ENCODE data around the gene SLC39A3.

Gene SLC39A3

DNA sequence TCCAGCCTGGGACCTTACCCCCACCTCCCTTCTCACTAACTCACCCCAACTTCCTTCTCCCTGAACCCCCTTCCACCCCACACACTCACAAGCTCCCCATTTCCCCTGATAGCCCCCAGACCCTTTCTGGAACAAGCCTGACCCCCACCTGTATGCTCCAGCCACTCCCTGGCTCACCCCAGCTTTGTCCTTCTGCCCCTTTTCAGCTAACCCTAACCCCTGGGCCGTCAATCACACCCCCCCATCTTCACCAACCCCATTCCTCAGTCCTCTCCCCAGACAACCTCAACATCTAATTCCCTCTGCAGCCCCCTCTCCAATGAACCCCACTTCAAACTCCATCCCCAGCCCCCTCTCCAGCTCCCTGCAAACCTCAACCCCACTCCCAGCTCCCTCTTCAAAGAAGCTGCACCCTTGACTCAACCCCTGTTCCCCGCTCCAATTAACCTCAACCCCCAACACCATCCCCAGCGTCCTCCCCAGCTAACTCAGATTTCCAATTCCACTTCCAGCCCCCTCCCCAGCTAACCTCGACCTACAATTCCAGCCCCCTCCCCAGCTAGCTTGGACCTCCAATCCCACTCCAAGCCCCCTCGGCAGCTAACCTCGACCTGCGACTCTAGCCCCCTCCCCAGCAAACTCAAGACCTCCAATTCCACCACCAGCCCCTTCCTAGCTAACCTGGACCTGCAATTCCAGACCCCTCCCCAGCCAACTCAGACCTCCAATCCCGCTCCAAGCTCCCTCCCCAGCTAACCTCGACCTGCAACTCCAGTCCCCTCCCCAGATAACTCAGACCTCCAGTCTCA is 38.3 kb downstream of the SLC39A3 start:
- DNase-seq = no peak

DNA sequence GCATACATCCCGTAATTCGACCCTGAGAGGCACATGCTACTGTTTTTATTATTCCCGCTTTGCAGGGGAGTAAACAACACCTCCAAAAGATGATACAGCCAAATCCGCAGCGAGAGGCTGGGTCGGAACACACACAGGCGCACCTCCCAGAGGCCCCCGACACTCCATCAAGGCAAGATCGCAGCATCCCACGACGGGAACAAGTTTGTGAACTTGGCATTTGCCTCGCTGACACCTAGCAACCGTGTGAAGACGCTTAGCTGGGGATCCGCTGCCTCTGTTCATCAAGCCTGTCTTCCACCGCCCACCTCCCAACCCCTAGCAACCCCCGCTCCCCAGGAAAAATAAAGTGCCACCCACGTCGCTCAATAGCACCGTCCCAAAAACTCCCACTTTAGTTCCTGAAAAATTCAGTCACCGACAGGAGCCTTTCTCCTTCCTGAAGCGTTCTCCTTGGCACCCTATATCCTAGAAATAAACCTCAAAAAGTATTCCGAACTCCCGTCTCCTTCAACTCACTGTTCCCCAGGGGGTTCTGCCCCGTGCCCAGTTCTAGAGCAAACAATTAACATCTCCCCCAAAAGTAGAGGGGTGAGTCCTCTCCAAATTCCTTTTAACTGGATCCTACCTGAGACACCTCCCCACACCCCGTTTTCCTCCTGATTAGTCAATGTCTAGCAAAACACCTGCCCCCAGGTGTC is 39.0 kb downstream of the SLC39A3 start:
- no peak for DNase-seq

DNA sequence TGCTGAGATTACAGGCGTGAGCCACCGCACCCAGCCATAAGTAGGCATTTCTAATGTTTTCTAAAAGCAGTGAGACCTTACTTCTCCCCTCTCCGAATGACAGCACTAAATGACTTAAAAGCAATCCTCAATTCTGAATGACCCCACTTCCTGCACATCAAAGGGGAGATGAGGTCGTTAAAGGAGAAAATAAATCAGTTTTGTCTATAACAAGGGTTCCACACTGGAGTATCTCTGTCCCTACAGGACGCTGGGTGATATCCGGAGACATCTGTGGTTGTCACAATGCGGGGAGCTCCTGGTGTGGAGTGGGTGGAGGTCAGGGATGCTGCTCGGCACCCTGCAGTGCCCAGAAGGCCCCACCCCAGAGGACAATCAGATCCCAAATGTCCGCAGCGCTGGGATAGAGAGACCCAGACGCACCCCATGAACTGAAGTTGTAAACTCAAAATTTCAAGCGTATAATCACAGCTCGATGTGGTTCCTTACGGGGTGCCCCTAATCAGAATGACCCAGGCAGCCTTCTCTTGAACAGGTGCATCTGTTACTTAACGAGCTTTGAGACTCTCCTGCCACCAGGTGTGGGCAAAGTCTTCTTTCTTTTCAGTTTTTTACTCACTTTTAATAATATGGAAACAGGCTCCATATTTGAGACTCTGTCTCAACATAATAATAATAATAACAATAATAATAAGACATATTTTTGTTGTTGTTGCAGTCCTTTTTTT is 40.2 kb downstream of the SLC39A3 start:
- no peak for DNase-seq

DNA sequence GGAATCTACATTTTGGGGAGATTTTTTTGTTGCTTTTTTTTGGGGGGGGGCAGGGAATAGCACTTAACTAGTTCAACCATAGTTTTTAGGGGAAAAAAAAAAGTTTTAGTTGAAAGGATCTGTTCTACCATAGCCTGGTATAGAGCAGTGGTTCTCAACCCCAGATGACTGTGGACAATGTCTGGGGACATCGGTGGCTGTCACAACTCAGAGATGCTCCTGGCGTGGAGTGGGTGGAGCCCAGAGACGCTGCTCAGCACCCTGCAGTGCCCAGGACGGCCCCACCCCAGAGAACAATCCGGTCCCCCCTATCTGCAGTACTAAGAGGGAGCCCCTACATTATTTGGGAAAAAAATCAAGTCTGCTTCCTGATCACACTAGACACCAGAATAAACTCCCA is 45.6 kb downstream of the SLC39A3 start:
- no peak for DNase-seq

DNA sequence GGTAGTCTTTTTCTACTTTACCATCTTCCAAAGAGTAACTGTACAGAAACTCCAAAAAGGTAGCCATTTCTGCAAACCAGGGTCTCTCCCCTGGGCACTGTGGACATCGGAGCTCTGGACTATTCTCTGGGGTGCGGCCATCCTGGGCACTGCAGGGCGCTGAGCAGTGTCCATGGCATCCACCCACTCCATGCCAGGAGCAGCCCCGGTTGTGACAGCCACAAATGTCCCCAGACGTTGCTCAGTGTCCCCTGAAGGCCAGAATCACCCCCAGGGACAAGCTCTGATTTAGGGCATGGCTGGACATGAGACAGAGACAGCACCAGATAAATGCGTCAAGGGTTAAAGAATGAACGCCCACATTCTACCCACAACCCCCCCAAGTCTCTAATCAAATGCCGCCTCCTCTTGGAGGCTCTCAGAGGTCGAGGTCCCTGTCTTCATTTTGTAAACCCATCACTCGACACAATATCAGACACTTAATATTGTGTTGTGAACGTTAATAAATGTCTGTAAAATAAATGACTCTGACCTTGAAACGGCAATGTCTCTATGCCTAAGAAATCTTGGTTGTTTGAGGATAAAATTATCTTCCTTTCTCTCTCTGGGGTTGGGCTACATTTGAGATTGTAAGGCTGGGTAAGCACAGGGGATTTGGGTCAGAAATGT is 46.2 kb downstream of the SLC39A3 start:
- DNase-seq = no peak

DNA sequence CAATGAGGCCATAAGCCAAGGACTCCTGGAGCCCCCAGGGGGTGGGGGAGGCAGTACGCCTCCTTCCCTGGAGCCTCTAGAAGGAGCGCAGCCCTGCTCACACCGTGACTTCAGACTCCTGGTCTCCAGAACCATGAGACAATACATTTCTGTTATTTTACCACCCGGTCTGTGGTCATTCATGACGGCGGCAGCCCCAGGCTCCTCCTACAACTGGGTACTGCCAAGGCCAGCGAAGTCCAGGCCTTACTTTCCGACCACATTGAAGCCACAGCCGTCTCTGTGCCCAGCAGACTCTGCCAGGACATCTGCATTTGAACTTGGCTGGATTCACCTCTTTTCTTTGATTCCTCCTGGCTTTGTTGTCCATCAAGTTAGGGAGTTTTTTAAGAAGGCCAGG is 47.9 kb downstream of the SLC39A3 start:
- DNase-seq = no peak

DNA sequence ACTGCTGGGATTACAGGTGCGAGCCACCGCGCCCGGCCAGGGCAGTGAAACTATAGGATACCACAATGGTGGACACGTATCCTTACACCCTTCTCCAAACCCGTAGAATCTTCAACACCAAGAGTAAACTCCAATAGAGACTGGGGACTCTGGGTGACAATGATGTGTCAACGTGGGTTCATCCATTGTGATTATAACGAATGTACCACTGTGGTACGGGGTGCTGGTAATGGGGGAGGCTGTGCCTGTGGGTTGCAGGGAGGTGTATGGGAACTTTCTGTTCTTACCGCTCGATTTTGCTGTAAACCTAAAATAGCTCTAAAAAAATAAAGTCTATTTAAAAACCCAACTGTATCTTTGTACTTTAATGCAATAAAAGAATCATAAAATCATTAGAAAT is 49.0 kb downstream of the SLC39A3 start:
- no peak for DNase-seq

DNA sequence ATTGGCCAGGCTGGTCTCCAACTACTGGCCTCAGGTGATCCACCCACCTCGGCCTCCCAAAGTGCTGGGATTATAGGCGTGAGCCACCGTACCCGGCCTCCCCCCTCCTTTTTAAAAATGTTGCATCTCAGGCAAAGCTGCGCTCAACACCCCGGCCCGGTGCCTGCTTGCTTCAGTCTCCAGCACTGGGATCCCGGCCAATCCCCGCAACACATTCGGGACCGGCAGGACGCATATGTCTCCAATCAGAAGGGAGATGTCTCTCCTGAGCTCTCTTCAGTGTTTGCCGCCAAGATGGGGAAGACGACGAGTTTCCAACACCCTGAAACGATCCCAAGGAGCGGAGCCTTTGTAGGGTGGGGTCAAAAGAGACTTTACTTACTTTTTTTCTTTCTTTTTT is 53.5 kb downstream of the SLC39A3 start:
- DNase-seq = no peak

DNA sequence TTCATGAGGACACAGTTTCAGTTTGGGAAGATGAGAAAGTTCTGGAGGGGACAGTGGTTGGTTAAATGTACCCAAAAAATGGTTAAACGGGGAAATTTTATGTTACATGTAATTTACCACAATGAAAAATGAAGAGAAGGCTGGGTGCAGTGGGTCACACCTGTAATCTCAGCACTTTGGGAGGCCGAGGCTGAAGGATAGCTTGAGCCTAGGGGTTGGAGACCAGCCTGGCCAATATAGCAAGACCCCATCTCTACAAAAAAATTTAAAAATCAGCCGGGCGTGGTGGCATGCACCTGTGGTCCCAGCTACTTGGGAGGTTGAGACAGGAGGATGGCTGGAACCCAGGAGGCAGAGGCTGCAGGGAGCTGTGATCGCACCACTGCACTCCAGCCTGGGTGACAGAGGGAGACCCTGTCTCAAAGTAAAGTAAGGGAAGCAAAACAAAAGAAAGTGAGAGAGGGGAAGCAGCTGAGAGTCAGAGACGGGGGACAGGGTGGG is 54.6 kb downstream of the SLC39A3 start:
- DNase-seq = no peak

DNA sequence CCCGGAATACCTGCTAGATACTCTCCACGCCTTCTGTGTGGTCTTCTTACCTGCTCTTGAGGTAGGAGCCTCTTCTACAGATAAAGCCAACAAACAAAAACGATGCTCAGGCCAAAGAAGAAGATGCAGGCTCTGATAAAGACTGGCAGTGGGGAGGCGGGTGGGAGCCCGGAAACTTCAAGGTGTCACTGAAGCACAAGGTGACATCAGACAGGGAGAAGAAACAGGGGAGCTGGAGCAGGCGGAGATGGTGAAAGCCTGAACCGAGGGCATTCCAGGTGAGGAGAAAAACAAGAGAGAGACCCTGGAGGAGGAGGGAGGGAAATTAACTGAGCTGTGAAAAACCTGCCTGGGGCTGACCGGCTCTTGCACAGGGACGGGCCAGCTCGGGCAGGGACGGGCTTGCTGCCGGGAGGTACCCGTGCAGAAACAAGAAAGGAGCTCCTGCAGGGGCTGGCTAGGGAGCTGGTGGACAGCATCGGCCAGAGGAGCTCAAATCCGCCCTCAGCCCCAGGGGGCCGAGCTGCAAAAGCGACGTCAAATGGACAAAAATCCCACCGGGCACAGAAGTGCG is 56.3 kb downstream of the SLC39A3 start:
- DNase-seq = no peak

Data from NCI-H774 (cell line).